Measurements from ENCODE around the gene TEKT5.
"Not testable (repeated sequence)": the region's sequence is repeated elsewhere in the genome, so short reads cannot be mapped to it uniquely, and the experiment has no call there.

The TEKT5 gene

DNA sequence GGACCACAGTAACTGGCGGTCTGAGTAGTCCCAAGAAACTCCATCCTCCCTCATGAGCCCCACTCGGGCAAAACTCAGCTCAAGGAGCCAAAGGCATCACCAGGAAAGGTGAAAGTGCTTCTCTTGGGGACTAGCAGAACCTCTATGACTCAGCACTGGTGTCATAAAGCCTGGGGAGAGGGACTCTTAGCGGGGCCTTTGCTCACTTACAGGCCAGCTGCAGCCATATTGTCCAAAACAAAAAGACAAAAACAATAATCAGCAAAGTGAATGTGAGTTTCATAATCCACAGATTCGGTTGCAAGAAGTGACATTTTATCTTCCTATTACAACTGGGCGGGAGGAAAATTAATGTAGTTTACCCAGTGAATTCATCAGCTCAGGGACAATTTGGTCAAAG, at the start of gene TEKT5:
Gene TEKT5, minus strand, starts transcription at position 101 of the 400 bp plus-strand sequence. Its CDS starts 57 bp downstream, at position 44.
- DNase-seq (ENCODE audit: low spot score), result no peak

GRCh38 chr16:10743610-10744369, 49.1 kb upstream of the TEKT5 start, which contains the start of gene NUBP1:
Gene NUBP1 (plus strand): TSS chr16:10743842. CDS start chr16:10743864, 22 bp downstream.
- peak; percentile 97 for DNase-seq (ENCODE audit: low spot score)

DNA sequence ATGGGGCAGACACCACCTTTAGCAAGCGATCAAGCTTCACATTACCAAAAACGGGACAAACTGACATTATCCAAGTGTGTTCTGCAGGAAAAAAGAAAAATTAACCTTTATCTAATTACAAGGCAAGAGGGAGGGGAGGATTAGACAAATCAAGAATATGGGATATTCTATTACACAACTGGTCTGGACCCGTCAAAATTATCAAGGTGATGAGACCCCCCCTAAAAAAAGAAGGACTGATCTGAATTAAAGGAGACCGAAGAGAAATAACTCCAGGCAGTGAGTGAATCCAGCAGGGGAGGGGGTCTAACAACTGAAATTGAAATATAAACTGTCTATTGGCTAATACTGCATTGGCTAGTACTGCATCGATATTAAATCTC, 48.5 kb upstream of the TEKT5 start:
- no peak for DNase-seq (ENCODE audit: low spot score)

DNA sequence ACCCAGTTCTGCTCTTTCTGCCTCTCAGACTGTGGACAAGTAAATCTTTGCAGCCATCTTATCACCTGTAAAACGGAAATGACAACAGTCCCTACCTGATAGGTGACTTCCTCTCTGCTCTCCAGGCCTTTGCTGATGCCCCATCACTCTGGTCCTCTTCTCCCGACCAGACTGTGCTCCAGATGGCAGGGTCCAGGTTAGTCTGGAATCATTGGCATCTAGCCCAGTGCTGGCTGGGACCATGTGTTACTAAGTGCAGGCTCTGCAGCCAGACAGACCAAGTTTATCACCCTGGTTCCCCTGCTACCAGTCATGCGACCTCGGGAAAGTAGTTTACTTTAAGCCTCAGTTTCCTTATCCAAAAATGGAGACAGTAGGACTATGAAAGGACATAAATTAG, 47.1 kb upstream of the TEKT5 start:
- no peak for DNase-seq (ENCODE audit: low spot score)

- not testable (repeated sequence) for DNase-seq (ENCODE audit: low spot score)
These were observed 46.5 kb upstream of the TEKT5 start for GRCh38 chr16:10741249-10741648.

GRCh38 chr16:10740845-10741208, 46.1 kb upstream of the TEKT5 start:
- DNase-seq (ENCODE audit: low spot score), result no peak

DNA sequence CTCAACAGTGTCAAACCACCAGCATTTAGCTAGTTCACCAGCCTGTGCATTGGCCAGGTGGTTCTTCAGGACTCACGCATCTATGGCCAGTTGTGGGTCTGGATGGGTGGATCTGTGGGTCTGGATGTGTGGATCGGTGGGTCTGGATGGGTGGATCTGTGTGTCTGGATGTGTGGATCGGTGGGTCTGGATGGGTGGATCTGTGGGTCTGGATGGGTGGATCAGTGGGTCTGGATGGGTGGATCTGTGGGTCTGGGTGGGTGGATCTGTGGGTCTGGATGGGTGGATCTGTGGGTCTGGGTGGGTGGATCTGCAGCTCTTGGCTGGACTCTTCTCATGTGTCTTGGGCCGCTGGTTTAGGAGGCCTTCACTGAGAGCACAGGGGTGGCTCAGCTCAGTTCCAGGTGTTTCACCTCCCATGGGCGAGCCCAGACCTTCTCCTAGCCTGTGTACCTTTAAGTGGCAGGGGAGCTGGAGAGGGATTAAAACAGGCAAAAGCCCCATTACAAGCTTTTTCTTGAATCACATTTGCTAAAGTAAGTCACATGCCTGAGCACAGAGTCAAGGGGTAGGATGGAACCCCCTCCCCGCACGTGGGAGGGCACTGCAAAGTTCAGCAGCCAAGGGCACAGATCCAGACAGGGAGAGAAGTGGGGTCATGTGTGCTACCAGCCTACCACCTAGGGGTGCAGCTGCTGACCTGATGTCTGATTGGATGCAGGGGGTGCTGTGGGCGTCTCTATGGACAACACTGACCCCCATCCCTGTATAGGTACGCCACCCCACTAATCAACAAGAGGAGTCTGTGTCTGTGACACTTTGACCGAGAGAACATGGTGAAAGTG, 45.5 kb upstream of the TEKT5 start:
- no peak for DNase-seq (ENCODE audit: low spot score)

DNA sequence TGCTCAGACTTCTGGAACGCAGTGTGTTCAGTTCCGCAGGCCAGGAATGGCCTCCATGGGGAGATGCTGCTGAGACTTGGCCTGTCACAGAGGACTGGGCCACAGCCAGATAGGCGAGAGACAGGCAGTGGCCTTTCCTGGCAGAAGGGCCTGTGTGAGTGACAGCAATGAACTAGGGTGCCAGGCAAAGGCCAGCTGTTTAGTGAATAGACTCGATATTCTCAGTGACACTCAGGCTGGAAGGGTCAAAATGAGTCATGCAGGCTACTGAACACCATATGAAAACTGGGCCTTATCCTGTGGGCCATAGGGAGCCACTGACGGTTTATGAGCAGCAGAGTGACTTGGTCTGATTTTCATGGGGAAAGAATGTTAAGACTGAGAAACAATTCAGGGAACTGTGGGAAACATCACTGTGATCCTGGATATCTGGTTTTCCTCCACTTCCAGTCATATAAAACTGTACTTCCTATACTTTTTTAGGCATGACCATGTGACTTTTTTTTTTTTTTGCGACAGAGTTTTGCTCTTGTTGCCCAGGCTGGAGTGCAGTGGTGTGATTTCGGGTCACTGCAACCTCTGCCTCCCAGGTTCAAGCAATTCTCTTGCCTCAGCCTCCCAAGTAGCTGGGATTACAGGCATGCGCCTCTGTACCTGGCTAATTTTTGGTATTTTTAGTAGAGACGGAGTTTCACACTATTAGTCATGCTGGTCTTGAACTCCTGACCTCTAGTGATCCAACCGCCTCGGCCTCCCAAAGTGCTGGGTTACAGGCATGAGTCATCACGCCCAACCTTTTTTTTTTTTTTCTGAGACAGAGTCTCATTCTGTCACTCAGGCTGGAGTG, 43.7 kb upstream of the TEKT5 start:
- DNase-seq (ENCODE audit: low spot score), result no peak

DNA sequence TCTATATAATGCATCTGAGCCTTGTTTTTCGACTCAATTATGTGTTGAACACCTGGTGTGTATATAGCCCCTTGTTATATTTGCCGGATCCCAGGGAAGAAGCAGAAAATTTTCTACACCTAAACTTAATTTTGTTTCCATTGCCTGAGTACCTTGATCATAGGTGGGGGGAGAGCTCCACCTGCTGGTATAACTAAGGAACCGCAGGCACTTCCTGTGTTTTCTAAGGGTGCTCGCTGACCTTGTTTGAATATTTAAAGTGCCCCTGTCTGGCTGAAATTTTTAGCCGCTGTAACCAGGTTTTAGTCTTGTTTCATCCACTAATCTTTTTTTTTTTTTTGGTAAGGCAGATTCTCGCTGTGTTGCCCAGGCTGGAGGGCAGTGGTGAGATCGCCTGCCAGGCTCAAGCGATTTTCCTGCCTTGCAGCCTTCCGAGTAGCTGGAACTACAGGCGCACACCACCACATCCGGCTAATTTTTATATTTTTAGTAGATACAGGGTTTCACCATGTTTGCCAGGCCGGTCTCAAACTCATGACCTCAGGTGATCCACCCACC, 42.4 kb upstream of the TEKT5 start:
- peak; percentile 83 for DNase-seq (ENCODE audit: low spot score)

- no peak for DNase-seq (ENCODE audit: low spot score)
These were observed 37.1 kb upstream of the TEKT5 start for GRCh38 chr16:10731790-10732189.

- DNase-seq (ENCODE audit: low spot score), result no peak
These were observed 34.6 kb upstream of the TEKT5 start for GRCh38 chr16:10729104-10730048.

DNA sequence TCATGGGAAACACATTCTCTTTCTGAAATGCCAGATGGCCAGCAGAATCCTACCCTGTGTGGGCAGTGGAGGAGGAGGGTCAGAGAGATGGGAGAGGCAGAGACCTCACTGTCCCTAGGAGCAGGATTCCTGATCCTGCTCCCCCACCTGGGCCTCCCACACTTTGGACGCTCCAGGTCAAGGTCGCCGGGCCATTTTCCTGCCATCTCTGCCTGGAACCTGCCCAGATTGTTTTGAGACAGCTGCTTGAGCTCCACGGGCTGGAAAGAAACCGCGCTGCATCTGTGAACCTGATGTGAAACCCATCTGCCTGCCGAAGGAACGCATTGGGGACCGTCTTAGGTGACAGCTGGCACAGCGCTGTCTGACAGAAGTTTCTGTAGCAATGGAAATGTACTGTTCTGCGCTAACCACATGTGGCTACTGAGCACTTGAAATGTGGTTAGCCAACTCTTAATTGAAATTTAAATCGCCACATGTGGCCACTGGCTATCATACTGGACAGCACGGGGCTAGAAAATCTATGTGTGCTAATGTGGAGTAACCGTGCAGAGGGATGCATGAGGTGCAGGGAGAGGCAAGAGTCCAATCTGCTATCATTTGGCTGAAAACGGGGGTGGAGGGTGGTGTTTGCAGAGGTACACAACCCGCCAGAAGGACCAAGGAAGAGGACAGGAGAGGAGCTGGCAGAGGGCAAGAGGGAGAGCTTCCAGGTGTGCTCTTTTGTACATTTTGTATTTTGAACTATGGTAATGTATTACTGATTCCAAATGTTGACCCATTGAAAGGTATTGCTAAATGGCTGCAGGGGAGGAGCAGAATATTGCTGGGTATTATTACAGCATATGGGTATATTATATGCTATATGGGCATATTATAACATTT, 33.5 kb upstream of the TEKT5 start:
- no peak for DNase-seq (ENCODE audit: low spot score)

GRCh38 chr16:10708969-10709368, 14.2 kb upstream of the TEKT5 start:
- DNase-seq (ENCODE audit: low spot score), result no peak

DNA sequence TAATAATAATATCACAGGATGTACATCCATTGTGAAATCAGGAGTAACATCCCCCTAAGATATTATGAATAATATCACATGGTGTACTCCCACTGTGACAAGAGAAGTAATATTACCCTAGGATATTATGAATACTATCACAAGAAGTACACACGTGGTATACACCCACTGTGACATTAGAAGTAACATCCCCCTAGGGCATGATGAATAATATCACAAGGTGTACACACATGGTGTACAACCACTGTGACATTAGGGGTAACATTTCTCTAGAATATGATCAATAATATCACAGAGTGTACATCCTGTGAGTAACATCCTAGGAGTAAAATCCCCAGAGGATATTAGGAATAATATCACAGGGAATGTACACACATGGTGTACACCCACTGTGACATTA, 5.0 kb upstream of the TEKT5 start:
- no peak for DNase-seq (ENCODE audit: low spot score)

DNA sequence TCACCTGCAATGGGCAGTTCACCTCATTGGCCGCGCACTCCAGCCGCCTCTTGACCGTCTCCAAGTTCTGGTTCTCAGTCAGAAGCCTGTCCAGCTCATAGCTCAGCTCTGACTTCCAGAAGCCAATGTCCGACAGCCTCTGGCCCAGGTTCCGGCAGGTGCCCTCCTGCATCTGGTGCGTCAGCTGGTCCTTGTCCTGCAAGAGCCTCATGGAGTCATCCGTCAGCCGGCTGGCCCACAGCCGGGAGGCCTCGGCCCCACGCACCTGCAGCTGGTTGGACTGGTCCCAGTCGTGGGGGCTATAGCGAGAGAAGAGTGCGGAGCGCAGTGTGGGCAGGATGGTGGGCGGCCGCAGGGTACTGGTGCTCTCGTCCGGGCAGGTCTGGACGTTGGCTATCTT, 424 bp downstream of the TEKT5 start:
- DNase-seq (ENCODE audit: low spot score), result no peak

DNA sequence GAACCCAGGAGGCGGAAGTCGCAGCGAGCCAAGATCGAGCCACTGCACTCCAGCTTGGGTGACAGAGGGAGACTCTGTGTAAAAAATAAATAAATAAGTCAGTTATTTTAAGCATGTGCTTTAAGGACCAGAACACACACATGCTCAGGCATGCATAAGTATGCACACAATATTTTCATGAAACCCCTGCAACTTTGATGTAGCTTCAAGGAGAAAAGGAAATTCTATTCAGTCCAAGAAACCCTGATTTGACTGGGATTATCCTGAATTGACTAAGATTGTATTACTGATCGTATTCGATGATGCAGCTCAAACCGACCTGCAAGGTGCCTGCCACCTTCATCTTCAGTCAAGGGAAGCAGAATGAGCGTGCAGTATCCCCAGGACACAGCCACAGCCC, 841 bp downstream of the TEKT5 start:
- DNase-seq (ENCODE audit: low spot score), result no peak

- DNase-seq (ENCODE audit: low spot score), result no peak
These were observed 2.3 kb downstream of the TEKT5 start for GRCh38 chr16:10692470-10692869.

GRCh38 chr16:10688726-10689125, 6.0 kb downstream of the TEKT5 start:
- no peak for DNase-seq (ENCODE audit: low spot score)

GRCh38 chr16:10688291-10688690, 6.4 kb downstream of the TEKT5 start:
- DNase-seq (ENCODE audit: low spot score), result no peak

- no peak for DNase-seq (ENCODE audit: low spot score)
These were observed 9.0 kb downstream of the TEKT5 start for GRCh38 chr16:10685709-10686108.

Measured in hematopoietic multipotent progenitor cell treated with erythropoietin and hydrocortisone succinate and interleukin-3 and kit ligand, for 17 days (in vitro differentiated cells).